Liver (tissue), 9 donors: Measurements from ENCODE around the gene ECHS1. TPM values are rescaled to one million over a fixed set of nuclear protein-coding genes. Genes with fewer than 3 reads are reported as not detected.
"Not testable (repeated sequence)": the region's sequence is repeated elsewhere in the genome, so short reads cannot be mapped to it uniquely, and the experiment has no call there.

Experiments used
- DNase-seq: peaks from one replicate; pipeline ENCODE4 v3.0.0-alpha.2; 2017; ENCODE audit warnings: low spot score
- H3K27ac ChIP-seq, 2 donors: one replicate each; pipeline ENCODE4 v1.7.0; 2013; ENCODE audit warnings: inconsistent platforms in 2 of 2, low read length in 2 of 2, control low read depth in 1 of 2, low read depth in 1 of 2, mild to moderate bottlenecking in 1 of 2
- H3K27me3 ChIP-seq, 4 donors: one replicate each; pipeline versions ENCODE4 v1.6.1 to v1.7.0; 2013; ENCODE audit warnings: low read length in 3 of 4, inconsistent platforms in 1 of 4, mild to moderate bottlenecking in 1 of 4, moderate library complexity in 1 of 4; ENCODE audit not compliant: control insufficient read depth in 4 of 4, insufficient read depth in 4 of 4
- H3K36me3 ChIP-seq, 4 donors: one replicate each; pipeline versions ENCODE4 v1.6.1 to v1.7.0; 2013; ENCODE audit warnings: low read length in 3 of 4, mild to moderate bottlenecking in 3 of 4, low read depth in 1 of 4, moderate library complexity in 1 of 4; ENCODE audit not compliant: control insufficient read depth in 4 of 4, insufficient read depth in 3 of 4
- H3K4me1 ChIP-seq, 4 donors: one replicate each; pipeline versions ENCODE4 v1.6.1 to v1.7.0; 2013; ENCODE audit warnings: low read length in 3 of 4, mild to moderate bottlenecking in 3 of 4, moderate library complexity in 1 of 4; ENCODE audit not compliant: control insufficient read depth in 4 of 4, insufficient read depth in 4 of 4
- H3K4me3 ChIP-seq, 3 donors: one replicate each; pipeline versions ENCODE4 v1.6.1 to v1.7.0; 2013; ENCODE audit warnings: low read length in 3 of 3, control low read depth in 1 of 3, low read depth in 1 of 3, mild to moderate bottlenecking in 1 of 3
- H3K9ac ChIP-seq, 2 donors: one replicate each; pipeline ENCODE4 v1.7.0; 2013; ENCODE audit warnings: low read length in 2 of 2, mild to moderate bottlenecking in 2 of 2, moderate library complexity in 2 of 2, control low read depth in 1 of 2, low read depth in 1 of 2
- H3K9me3 ChIP-seq, 4 donors: one replicate each; pipeline versions ENCODE4 v1.6.1 to v1.7.0; 2013; ENCODE audit warnings: low read length in 3 of 4; ENCODE audit not compliant: control insufficient read depth in 4 of 4
- CTCF ChIP-seq: fragments of 150-350 bp; IDR thresholded peaks from 2 replicates; pipeline ENCODE4 v1.5.1; 2017; ENCODE audit warnings: improper control_type of control experiment, low read depth, low read length; ENCODE audit not compliant: missing input control
- EGR1 ChIP-seq, 2 donors: IDR thresholded peaks; 2 replicates each; pipeline ENCODE4 v1.6.1; 2016 to 2018; ENCODE audit warnings: antibody characterized with exemption in 2 of 2, low read depth in 2 of 2
- FOXA1 ChIP-seq: IDR thresholded peaks from 2 replicates; pipeline ENCODE4 v1.6.1; 2016; ENCODE audit warnings: antibody characterized with exemption
- FOXA2 ChIP-seq: IDR thresholded peaks from 2 replicates; pipeline ENCODE4 v1.6.1; 2016; ENCODE audit warnings: antibody characterized with exemption
- GABPA ChIP-seq, 2 donors: IDR thresholded peaks in 1 of 2; conservative IDR thresholded peaks in 1 of 2; 2 replicates each; pipeline ENCODE4 v1.6.1; 2016; ENCODE audit warnings: antibody characterized with exemption in 2 of 2, mild to moderate bottlenecking in 1 of 2, moderate library complexity in 1 of 2
- HNF4A ChIP-seq, 2 donors: conservative IDR thresholded peaks; 2 replicates each; pipeline ENCODE4 v1.6.1; 2016; ENCODE audit warnings: antibody characterized with exemption in 2 of 2, mild to moderate bottlenecking in 2 of 2
- HNF4G ChIP-seq: IDR thresholded peaks from 2 replicates; pipeline ENCODE4 v1.6.1; 2016; ENCODE audit warnings: antibody characterized with exemption
- MAX ChIP-seq: IDR thresholded peaks from 2 replicates; pipeline ENCODE4 v1.6.1; 2016; ENCODE audit warnings: antibody characterized with exemption
- NR2F2 ChIP-seq: IDR thresholded peaks from 2 replicates; pipeline ENCODE4 v1.6.1; 2016; ENCODE audit warnings: antibody characterized with exemption
- REST ChIP-seq: IDR thresholded peaks from 2 replicates; pipeline ENCODE4 v1.6.1; 2016; ENCODE audit warnings: antibody characterized with exemption, mild to moderate bottlenecking
- RXRA ChIP-seq, 2 donors: IDR thresholded peaks; 2 replicates each; pipeline ENCODE4 v1.6.1; 2017 to 2018; ENCODE audit warnings: antibody characterized with exemption in 2 of 2, mild to moderate bottlenecking in 1 of 2
- SP1 ChIP-seq: IDR thresholded peaks from 2 replicates; pipeline ENCODE4 v1.6.1; 2018; ENCODE audit warnings: antibody characterized with exemption, mild to moderate bottlenecking
- TAF1 ChIP-seq: conservative IDR thresholded peaks from 2 replicates; pipeline ENCODE4 v1.6.1; 2016; ENCODE audit warnings: antibody characterized with exemption, mild to moderate bottlenecking
- YY1 ChIP-seq: IDR thresholded peaks from 2 replicates; pipeline ENCODE4 v1.6.1; 2016; ENCODE audit warnings: antibody characterized with exemption, mild to moderate bottlenecking
- ZBTB33 ChIP-seq: IDR thresholded peaks from 2 replicates; pipeline ENCODE4 v1.6.1; 2016; ENCODE audit warnings: antibody characterized with exemption
- WGBS: extraction: QIAGEN DNeasy Blood & Tissue Kit; methylation state at CpG from one replicate; pipeline ENCODE4 v1.1.7; 2013; 5-methylcytosine and 5-hydroxymethylcytosine counted together
- polyA plus RNA-seq, 2 donors: library from polyadenylated mRNA; stranded (reverse) in 1 of 2; unstranded in 1 of 2; fragments of 200-250 nt in 1 of 2; fragments of >200 nt in 1 of 2; fragmentation: Nextera tagmentation in 1 of 2; extraction: Ambion mirVana in 1 of 2; gene quantifications; one replicate each; pipeline versions ENCODE4 v1.2.1 to v1.2.3, GENCODE V29; 2013 to 2015
- total RNA-seq, 2 donors: library from RNA; depleted of rRNA; stranded (reverse); fragments of >200 nt; gene quantifications; one replicate each; pipeline ENCODE4 v1.2.3, GENCODE V29; 2014
- donor health status: healthy.
- donor health status: healthy.
- donor health status: healthy.
- donor health status: healthy.
- donor health status: healthy.

The ECHS1 gene
- total and polyA plus RNA-seq, 4 donors: 41.5 to 849 (median 354) TPM

GRCh38 chr10:133388236-133388972 is 15.2 kb upstream of the ECHS1 start (continued):
- TF ChIP-seq CTCF (no peak), GABPA (IDR thresholded peaks at IDR 0.05 in 1 of 2, conservative IDR thresholded peaks at IDR 0.05 in 1 of 2) (no peak), YY1 (no peak), TAF1 (no peak), FOXA1 (no peak), HNF4G (no peak), ZBTB33 (no peak), RXRA (IDR thresholded peaks at IDR 0.05) (no peak), SP1 (no peak), EGR1 (IDR thresholded peaks at IDR 0.05; ENCODE audit: low read depth in 2 of 2) (no peak)

GRCh38 chr10:133386951-133387350 is 13.8 kb upstream of the ECHS1 start:
- H3K4me1 ChIP-seq, H3K4me3 ChIP-seq, H3K9me3 ChIP-seq, H3K9ac ChIP-seq, H3K27me3 ChIP-seq, H3K27ac ChIP-seq, DNase-seq: not testable (repeated sequence)
- H3K36me3 ChIP-seq: peaks cover 0 to 22% (median 16%) of the 10 kb centered on the region in 4 donors
- WGBS: 98% methylated on average over 4 of the region's 4 CpGs

- no peak for TF ChIP-seq GABPA (IDR thresholded peaks at IDR 0.05 in 1 of 2, conservative IDR thresholded peaks at IDR 0.05 in 1 of 2)
- no peak for TF ChIP-seq FOXA2
- DNase-seq: no peak
- no peak overlapping the region for H3K9ac ChIP-seq
- H3K27ac ChIP-seq: no peak overlapping the region
- H3K9me3 ChIP-seq: no peaks in the 10 kb centered on the region
- WGBS: 98% methylated on average over 2 of the region's 2 CpGs
- no peak overlapping the region for H3K4me3 ChIP-seq
- H3K36me3 ChIP-seq: peaks cover 0 to 21% (median 13%) of the 10 kb centered on the region in 4 donors
- peaks cover 0 to 9% (median under 1%) of the 10 kb centered on the region in 4 donors for H3K4me1 ChIP-seq
- no peaks in the 10 kb centered on the region for H3K27me3 ChIP-seq
Observed at GRCh38 chr10:133385214-133385613, 12.1 kb upstream of the ECHS1 start.

- Histone ChIP-seq H3K36me3 (peaks cover 0 to 20% (median 10%) of the 10 kb centered on the region in 4 donors), H3K27ac (no peak overlapping the region), H3K4me3 (no peak overlapping the region), H3K9me3 (no peaks in the 10 kb centered on the region), H3K4me1 (peaks cover 3 to 16% (median 8%) of the 10 kb centered on the region in 4 donors), H3K27me3 (no peaks in the 10 kb centered on the region), H3K9ac (no peak overlapping the region)
- TF ChIP-seq NR2F2 (no peak), HNF4G (no peak), HNF4A (conservative IDR thresholded peaks at IDR 0.05) (no peak), REST (no peak), MAX (no peak)
- no peak for DNase-seq
- WGBS: 97% methylated on average over 13 of the region's 13 CpGs
Observed at GRCh38 chr10:133384071-133384470, 10.9 kb upstream of the ECHS1 start.
